HCT116 (cell line): ENCODE data around the gene SMOC1. TPM values are rescaled to one million over a fixed set of nuclear protein-coding genes. Genes with fewer than 3 reads are reported as not detected.

ENCODE experiments used
- ATAC-seq: fragments of 200-7000 bp; cut with Tn5 transposase; 2 replicates; pipeline ENCODE4 v1.9.1; 2020; ENCODE audit warnings: mild to moderate bottlenecking, moderate library complexity
- BruUV-seq: library from RNA; stranded (reverse); fragments of 400-500 nt; replicated peaks from 2 replicates; lab custom pipeline; 2021; lab: Mats Ljungman, UMichigan
- CTCF ChIA-PET: fragments of 300-600 bp; sonication (Branson Sonifier 250); formaldehyde crosslinking; loops from one replicate; lab custom pipeline; 2021; ENCODE audit warnings: antibody characterized with exemption; lab: Charles Lee
- POLR2A ChIA-PET: fragments of 300-600, 350-600 bp; sonication (Branson Sonifier 250); formaldehyde crosslinking; loops from one replicate; lab custom pipeline; 2021; ENCODE audit warnings: antibody characterized with exemption; lab: Charles Lee
- RAD21 ChIA-PET, 2 experiments: fragments of 300-600 bp; sonication (Branson Sonifier 250); formaldehyde crosslinking; loops; one replicate each; lab custom pipeline; 2023; ENCODE audit warnings: low total read pairs in 2 of 2; ENCODE audit not compliant: uncharacterized antibody in 2 of 2, unreplicated experiment in 2 of 2, low non-redundant PET in 1 of 2; lab: Charles Lee
- DNase-seq: peaks from one replicate; pipeline ENCODE4 v3.0.0-alpha.2; 2010; ENCODE audit warnings: low read depth, low spot score
- H2AFZ ChIP-seq: fragments of 200-600 bp; shearing (Covaris generic), sonication (generic); 2 replicates; pipeline ENCODE4 v1.6.1; 2017; ENCODE audit warnings: low read depth, mixed run types, mixed read lengths, antibody characterized with exemption, low read length; ENCODE audit not compliant: poor library complexity, severe bottlenecking
- H3K27ac ChIP-seq: 2 replicates; pipeline ENCODE4 v1.5.1; 2012; ENCODE audit warnings: low read depth, low read length
- H3K27me3 ChIP-seq: fragments of 200-600 bp; sonication (generic); 2 replicates; pipeline ENCODE4 v1.6.1; 2016; ENCODE audit warnings: mixed run types, low read length, mixed read lengths; ENCODE audit not compliant: insufficient read depth
- H3K36me3 ChIP-seq, 2 experiments: fragments of 200-500 bp in 1 of 2; fragments of 200-600 bp in 1 of 2; sonication (Bioruptor generic) in 1 of 2; sonication (generic) in 1 of 2; 2 replicates each; pipeline versions ENCODE4 v1.5.1 to v1.6.1; 2014 to 2016; ENCODE audit warnings: low read length in 2 of 2, inconsistent platforms in 1 of 2, mixed read lengths in 1 of 2, mixed run types in 1 of 2; ENCODE audit not compliant: insufficient read depth in 2 of 2, control insufficient read depth in 1 of 2
- H3K4me1 ChIP-seq, 2 experiments: fragments of 200-600 bp in 1 of 2; sonication (generic) in 1 of 2; 2 replicates each; pipeline versions ENCODE4 v1.5.1 to v1.6.1; 2012 to 2017; ENCODE audit warnings: low read length in 2 of 2, inconsistent platforms in 1 of 2, mild to moderate bottlenecking in 1 of 2, mixed read lengths in 1 of 2, mixed run types in 1 of 2, moderate library complexity in 1 of 2; ENCODE audit not compliant: insufficient read depth in 2 of 2, control insufficient read depth in 1 of 2
- H3K4me2 ChIP-seq: fragments of 200-600 bp; sonication (generic); 2 replicates; pipeline ENCODE4 v1.6.1; 2017; ENCODE audit warnings: mixed run types, low read length, mixed read lengths
- H3K4me3 ChIP-seq, 2 experiments: fragments of 200-600 bp in 1 of 2; sonication (generic) in 1 of 2; replicated peaks in 1 of 2; 2 replicates each; pipeline ENCODE4 v1.5.1; 2011 to 2016; ENCODE audit warnings: low read length in 2 of 2, control low read depth in 1 of 2, low read depth in 1 of 2, mild to moderate bottlenecking in 1 of 2, mixed read lengths in 1 of 2, mixed run types in 1 of 2
- H3K79me2 ChIP-seq: fragments of 200-600 bp; sonication (generic); 2 replicates; pipeline ENCODE4 v1.6.1; 2017; ENCODE audit warnings: mild to moderate bottlenecking, mixed run types, low read length, moderate library complexity, mixed read lengths; ENCODE audit not compliant: insufficient read depth
- H3K9ac ChIP-seq: fragments of 200-600 bp; sonication (generic); 2 replicates; pipeline ENCODE4 v1.6.1; 2016; ENCODE audit warnings: low read length, mixed read lengths
- H3K9me2 ChIP-seq: fragments of 200-600 bp; sonication (generic), shearing (Covaris generic); 2 replicates; pipeline ENCODE4 v1.6.1; 2017; ENCODE audit warnings: mixed run types, mild to moderate bottlenecking, moderate library complexity; ENCODE audit not compliant: insufficient read depth
- H3K9me3 ChIP-seq, 2 experiments: fragments of 200-500 bp in 1 of 2; fragments of 200-600 bp in 1 of 2; sonication (Bioruptor generic) in 1 of 2; sonication (generic) in 1 of 2; 2 replicates each; pipeline ENCODE4 v1.6.1; 2014 to 2017; ENCODE audit warnings: low read length in 2 of 2, mixed read lengths in 2 of 2, inconsistent platforms in 1 of 2, low read depth in 1 of 2, mild to moderate bottlenecking in 1 of 2, mixed run types in 1 of 2, moderate library complexity in 1 of 2; ENCODE audit not compliant: control insufficient read depth in 1 of 2, insufficient read depth in 1 of 2
- H4K20me1 ChIP-seq: fragments of 200-600 bp; sonication (generic), shearing (Covaris generic); 2 replicates; pipeline ENCODE4 v1.6.1; 2017; ENCODE audit warnings: mixed run types, mild to moderate bottlenecking, moderate library complexity; ENCODE audit not compliant: insufficient read depth
- CBX3 ChIP-seq: IDR thresholded peaks from 2 replicates; pipeline ENCODE4 v1.6.1; 2012; ENCODE audit warnings: low read depth
- EGR1 ChIP-seq: IDR thresholded peaks from 2 replicates; pipeline ENCODE4 v1.6.1; 2012; ENCODE audit warnings: low read depth
- EZH2phosphoT487 ChIP-seq: fragments of 200-600 bp; IDR thresholded peaks from 2 replicates; pipeline ENCODE4 v1.6.1; 2018; ENCODE audit warnings: antibody characterized with exemption, borderline replicate concordance
- FOSL1 ChIP-seq: IDR thresholded peaks from 2 replicates; pipeline ENCODE4 v1.6.1; 2012; ENCODE audit warnings: low read depth
- JUND ChIP-seq: IDR thresholded peaks from 2 replicates; pipeline ENCODE4 v1.6.1; 2012
- POLR2A ChIP-seq: IDR thresholded peaks from 2 replicates; pipeline ENCODE4 v1.7.0; 2011; ENCODE audit warnings: borderline replicate concordance; ENCODE audit not compliant: insufficient read depth, insufficient read length; ENCODE audit errors: extremely low read depth
- POLR2AphosphoS5 ChIP-seq: IDR thresholded peaks from 2 replicates; pipeline ENCODE4 v1.6.1; 2011; ENCODE audit warnings: mild to moderate bottlenecking, low read depth, low read length, moderate library complexity
- SIN3A ChIP-seq: IDR thresholded peaks from 2 replicates; pipeline ENCODE4 v1.6.1; 2012; ENCODE audit warnings: low read depth
- SP1 ChIP-seq: IDR thresholded peaks from 2 replicates; pipeline ENCODE4 v1.6.1; 2012; ENCODE audit warnings: low read depth
- SRF ChIP-seq: IDR thresholded peaks from 2 replicates; pipeline ENCODE4 v1.6.1; 2012; ENCODE audit warnings: low read depth
- ZNF274 ChIP-seq: fragments of 200-500 bp; sonication (Bioruptor generic); IDR thresholded peaks from 2 replicates; pipeline ENCODE4 v1.6.1; 2014; ENCODE audit warnings: mild to moderate bottlenecking, low read depth, low read length, inconsistent platforms
- intact Hi-C: fragments of 100-400 bp; cut with micrococcal nuclease; formaldehyde crosslinking; loops from 2 replicates; pipeline ENCODE4 v1.10.0; 2022
- total RNA-seq: library from RNA; stranded (reverse); gene quantifications from one replicate; pipeline ENCODE4 v1.2.1, GENCODE V29; 2021; ENCODE audit not compliant: unreplicated experiment
- TF ChIP-seq, protein P1 (sequence below), 3 experiments: fragments of 200-600 bp in 1 of 3; sonication (generic) in 1 of 3; IDR thresholded peaks in 2 of 3; conservative IDR thresholded peaks in 1 of 3; 2 replicates each; pipeline ENCODE4 v1.5.1; 2012 to 2017; ENCODE audit warnings: low read depth in 2 of 3, low read length in 2 of 3, antibody characterized with exemption in 1 of 3, borderline replicate concordance in 1 of 3, control low read depth in 1 of 3, mild to moderate bottlenecking in 1 of 3, mixed read lengths in 1 of 3, mixed run types in 1 of 3, moderate library complexity in 1 of 3; ENCODE audit not compliant: insufficient read depth in 1 of 3
- TF ChIP-seq, protein P2 (sequence below): IDR thresholded peaks from 2 replicates; pipeline ENCODE4 v1.6.1; 2012; ENCODE audit warnings: low read depth
- TF ChIP-seq, protein P3 (sequence below): IDR thresholded peaks from 2 replicates; pipeline ENCODE4 v1.6.1; 2011; ENCODE audit warnings: mild to moderate bottlenecking, low read length, moderate library complexity; ENCODE audit not compliant: insufficient replicate concordance; ENCODE audit errors: extremely low read depth

The SMOC1 gene
- total RNA-seq, 1 experiment from 2014 or later: not detected

DNA sequence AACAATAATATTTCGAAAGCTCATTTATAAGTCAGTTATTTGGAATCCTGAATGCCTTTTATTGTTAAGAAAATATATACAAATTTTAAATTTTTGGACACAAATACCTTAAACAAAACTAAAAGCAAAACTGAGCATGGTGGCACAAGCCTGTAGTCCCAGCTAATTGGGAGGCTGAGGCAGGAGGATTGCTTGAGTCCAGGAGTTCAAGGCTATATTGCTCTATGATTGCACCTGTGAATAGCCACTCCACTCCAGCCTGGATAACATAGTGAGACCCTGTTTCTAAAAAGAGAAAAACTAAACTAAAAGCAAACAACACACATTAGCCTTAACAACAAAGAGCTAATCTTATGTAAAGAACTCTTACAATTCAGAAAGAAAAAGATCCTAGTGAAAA, 78.8 kb downstream of the SMOC1 start:
- TF ChIP-seq EZH2phosphoT487 (no peak), POLR2A (no peak), FOSL1 (no peak), JUND (no peak), ZNF274 (no peak)
- TF ChIP-seq, all 23 proteins: peak for 0
- Histone ChIP-seq H3K4me3 (no peak overlapping the region), H4K20me1 (no peaks in the 10 kb centered on the region; the same call in 1 of the 2 replicates), H3K9me3 (no peaks in the 10 kb centered on the region), H3K4me1 (no peaks in the 10 kb centered on the region), H3K27me3 (peaks cover 49% of the 10 kb centered on the region), H3K36me3 (no peaks in the 10 kb centered on the region), H2AFZ (no peak overlapping the region), H3K9me2 (no peaks in the 10 kb centered on the region), H3K9ac (no peak overlapping the region), H3K79me2 (no peaks in the 10 kb centered on the region), H3K4me2 (no peak overlapping the region), H3K27ac (no peak overlapping the region)
- ChIA-PET CTCF (no interaction called here), RAD21 (no interaction called here), POLR2A (no interaction called here)
- DNase-seq (no peak), ATAC-seq (no peak)
- intact Hi-C loops: no loop called here
- no TSS peak for BruUV-seq

DNA sequence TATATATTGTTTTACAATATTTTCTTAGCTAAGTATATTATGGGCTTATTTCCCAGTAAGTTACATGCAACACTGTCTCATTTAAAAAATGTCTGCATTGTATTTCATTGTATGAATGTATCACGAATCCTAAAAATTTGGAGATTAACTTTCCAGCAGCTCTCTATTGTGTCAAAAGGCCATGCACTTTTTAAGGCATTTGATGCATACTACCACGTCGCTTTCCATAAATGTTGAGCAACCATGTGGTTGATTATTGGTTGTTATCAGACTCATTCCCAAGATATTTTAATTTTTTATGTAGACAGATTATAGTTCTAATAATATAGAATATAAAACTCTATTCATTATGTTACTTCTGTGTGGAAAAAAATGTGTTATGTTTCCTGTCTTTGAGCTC, 79.9 kb downstream of the SMOC1 start:
- CTCF ChIA-PET: no interaction called here
- ATAC-seq: no peak
- no peak for DNase-seq
- Histone ChIP-seq H2AFZ (no peak overlapping the region), H3K9me2 (no peaks in the 10 kb centered on the region), H3K4me2 (no peak overlapping the region), H3K27ac (no peak overlapping the region), H3K79me2 (no peaks in the 10 kb centered on the region), H3K9ac (no peak overlapping the region), H3K27me3 (peaks cover 38% of the 10 kb centered on the region), H3K9me3 (no peaks in the 10 kb centered on the region), H3K4me3 (no peak overlapping the region), H4K20me1 (no peaks in the 10 kb centered on the region; the same call in 1 of the 2 replicates), H3K4me1 (no peaks in the 10 kb centered on the region), H3K36me3 (no peaks in the 10 kb centered on the region)
- POLR2A ChIA-PET: no interaction called here
- intact Hi-C loops: no loop called here
- RAD21 ChIA-PET: no interaction called here
- BruUV-seq: no TSS peak
- TF ChIP-seq EGR1 (no peak), SIN3A (no peak), POLR2AphosphoS5 (no peak), POLR2A (no peak), JUND (no peak), FOSL1 (no peak), SRF (no peak), CBX3 (no peak), SP1 (no peak)
- TF ChIP-seq, protein P1, sequence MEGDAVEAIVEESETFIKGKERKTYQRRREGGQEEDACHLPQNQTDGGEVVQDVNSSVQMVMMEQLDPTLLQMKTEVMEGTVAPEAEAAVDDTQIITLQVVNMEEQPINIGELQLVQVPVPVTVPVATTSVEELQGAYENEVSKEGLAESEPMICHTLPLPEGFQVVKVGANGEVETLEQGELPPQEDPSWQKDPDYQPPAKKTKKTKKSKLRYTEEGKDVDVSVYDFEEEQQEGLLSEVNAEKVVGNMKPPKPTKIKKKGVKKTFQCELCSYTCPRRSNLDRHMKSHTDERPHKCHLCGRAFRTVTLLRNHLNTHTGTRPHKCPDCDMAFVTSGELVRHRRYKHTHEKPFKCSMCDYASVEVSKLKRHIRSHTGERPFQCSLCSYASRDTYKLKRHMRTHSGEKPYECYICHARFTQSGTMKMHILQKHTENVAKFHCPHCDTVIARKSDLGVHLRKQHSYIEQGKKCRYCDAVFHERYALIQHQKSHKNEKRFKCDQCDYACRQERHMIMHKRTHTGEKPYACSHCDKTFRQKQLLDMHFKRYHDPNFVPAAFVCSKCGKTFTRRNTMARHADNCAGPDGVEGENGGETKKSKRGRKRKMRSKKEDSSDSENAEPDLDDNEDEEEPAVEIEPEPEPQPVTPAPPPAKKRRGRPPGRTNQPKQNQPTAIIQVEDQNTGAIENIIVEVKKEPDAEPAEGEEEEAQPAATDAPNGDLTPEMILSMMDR (IDR thresholded peaks at IDR 0.05 in 2 of 3, conservative IDR thresholded peaks at IDR 0.05 in 1 of 3; ENCODE audit: borderline replicate concordance in 1 of 3, insufficient read depth in 1 of 3, low read depth in 2 of 3, low read length in 2 of 3): no peak
- TF ChIP-seq, protein P2, sequence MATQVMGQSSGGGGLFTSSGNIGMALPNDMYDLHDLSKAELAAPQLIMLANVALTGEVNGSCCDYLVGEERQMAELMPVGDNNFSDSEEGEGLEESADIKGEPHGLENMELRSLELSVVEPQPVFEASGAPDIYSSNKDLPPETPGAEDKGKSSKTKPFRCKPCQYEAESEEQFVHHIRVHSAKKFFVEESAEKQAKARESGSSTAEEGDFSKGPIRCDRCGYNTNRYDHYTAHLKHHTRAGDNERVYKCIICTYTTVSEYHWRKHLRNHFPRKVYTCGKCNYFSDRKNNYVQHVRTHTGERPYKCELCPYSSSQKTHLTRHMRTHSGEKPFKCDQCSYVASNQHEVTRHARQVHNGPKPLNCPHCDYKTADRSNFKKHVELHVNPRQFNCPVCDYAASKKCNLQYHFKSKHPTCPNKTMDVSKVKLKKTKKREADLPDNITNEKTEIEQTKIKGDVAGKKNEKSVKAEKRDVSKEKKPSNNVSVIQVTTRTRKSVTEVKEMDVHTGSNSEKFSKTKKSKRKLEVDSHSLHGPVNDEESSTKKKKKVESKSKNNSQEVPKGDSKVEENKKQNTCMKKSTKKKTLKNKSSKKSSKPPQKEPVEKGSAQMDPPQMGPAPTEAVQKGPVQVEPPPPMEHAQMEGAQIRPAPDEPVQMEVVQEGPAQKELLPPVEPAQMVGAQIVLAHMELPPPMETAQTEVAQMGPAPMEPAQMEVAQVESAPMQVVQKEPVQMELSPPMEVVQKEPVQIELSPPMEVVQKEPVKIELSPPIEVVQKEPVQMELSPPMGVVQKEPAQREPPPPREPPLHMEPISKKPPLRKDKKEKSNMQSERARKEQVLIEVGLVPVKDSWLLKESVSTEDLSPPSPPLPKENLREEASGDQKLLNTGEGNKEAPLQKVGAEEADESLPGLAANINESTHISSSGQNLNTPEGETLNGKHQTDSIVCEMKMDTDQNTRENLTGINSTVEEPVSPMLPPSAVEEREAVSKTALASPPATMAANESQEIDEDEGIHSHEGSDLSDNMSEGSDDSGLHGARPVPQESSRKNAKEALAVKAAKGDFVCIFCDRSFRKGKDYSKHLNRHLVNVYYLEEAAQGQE: no peak
- TF ChIP-seq, protein P3, sequence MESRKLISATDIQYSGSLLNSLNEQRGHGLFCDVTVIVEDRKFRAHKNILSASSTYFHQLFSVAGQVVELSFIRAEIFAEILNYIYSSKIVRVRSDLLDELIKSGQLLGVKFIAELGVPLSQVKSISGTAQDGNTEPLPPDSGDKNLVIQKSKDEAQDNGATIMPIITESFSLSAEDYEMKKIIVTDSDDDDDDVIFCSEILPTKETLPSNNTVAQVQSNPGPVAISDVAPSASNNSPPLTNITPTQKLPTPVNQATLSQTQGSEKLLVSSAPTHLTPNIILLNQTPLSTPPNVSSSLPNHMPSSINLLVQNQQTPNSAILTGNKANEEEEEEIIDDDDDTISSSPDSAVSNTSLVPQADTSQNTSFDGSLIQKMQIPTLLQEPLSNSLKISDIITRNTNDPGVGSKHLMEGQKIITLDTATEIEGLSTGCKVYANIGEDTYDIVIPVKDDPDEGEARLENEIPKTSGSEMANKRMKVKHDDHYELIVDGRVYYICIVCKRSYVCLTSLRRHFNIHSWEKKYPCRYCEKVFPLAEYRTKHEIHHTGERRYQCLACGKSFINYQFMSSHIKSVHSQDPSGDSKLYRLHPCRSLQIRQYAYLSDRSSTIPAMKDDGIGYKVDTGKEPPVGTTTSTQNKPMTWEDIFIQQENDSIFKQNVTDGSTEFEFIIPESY: no peak
